WTC11 (cell line): ENCODE measurements around the gene MIB1. TPM values are rescaled to one million over a fixed set of nuclear protein-coding genes. Genes with fewer than 3 reads are reported as not detected.

Experiments used
- ATAC-seq: fragments of 200-7000 bp; cut with Tn5 transposase; 2 replicates; pipeline ENCODE4 v1.10.0; 2021; ENCODE audit warnings: mild to moderate bottlenecking, moderate library complexity
- Bru-seq: library from RNA; stranded (reverse); fragments of 400-500 nt; gene quantifications from one replicate; lab custom pipeline; 2021; lab: Mats Ljungman, UMichigan
- CTCF ChIA-PET: fragments of 300-600 bp; sonication (Branson Sonifier 250); formaldehyde crosslinking; loops from one replicate; lab custom pipeline; 2021; ENCODE audit warnings: antibody characterized with exemption; lab: Charles Lee
- POLR2A ChIA-PET: fragments of 350-600 bp; sonication (Branson Sonifier 250); formaldehyde crosslinking; loops from one replicate; lab custom pipeline; 2021; ENCODE audit warnings: antibody characterized with exemption; lab: Charles Lee
- DNase-seq: peaks from one replicate; pipeline ENCODE4 v3.0.0; 2021; ENCODE audit warnings: low spot score
- H3K27ac Mint-ChIP-seq: 2 replicates; pipeline ENCODE4 v1.8.0; 2021; ENCODE audit warnings: mixed read lengths
- H3K27me3 Mint-ChIP-seq: 2 replicates; pipeline ENCODE4 v1.8.0; 2021; ENCODE audit warnings: low read depth, mild to moderate bottlenecking, moderate library complexity, mixed read lengths
- H3K36me3 Mint-ChIP-seq: 2 replicates; pipeline ENCODE4 v1.8.0; 2021; ENCODE audit warnings: mixed read lengths
- H3K4me1 Mint-ChIP-seq: 2 replicates; pipeline ENCODE4 v1.8.0; 2022; ENCODE audit warnings: mixed read lengths
- H3K4me3 Mint-ChIP-seq: 2 replicates; pipeline ENCODE4 v1.8.0; 2021; ENCODE audit warnings: mild to moderate bottlenecking, moderate library complexity, mixed read lengths
- H3K9me3 Mint-ChIP-seq: 2 replicates; pipeline ENCODE4 v1.8.0; 2021; ENCODE audit warnings: mixed read lengths
- ATF1 ChIP-seq: sonication (generic); formaldehyde crosslinking; IDR thresholded peaks from 2 replicates; pipeline ENCODE4 v1.8.1; 2023; ENCODE audit warnings: mild to moderate bottlenecking, moderate library complexity, missing genetic modification reagents
- CREB1 ChIP-seq: sonication (generic); formaldehyde crosslinking; IDR thresholded peaks from 2 replicates; pipeline ENCODE4 v1.8.0; 2023; ENCODE audit warnings: mild to moderate bottlenecking, missing genetic modification reagents
- CREM ChIP-seq: sonication (generic); formaldehyde crosslinking; IDR thresholded peaks from 2 replicates; pipeline ENCODE4 v1.8.1; 2022; ENCODE audit warnings: mild to moderate bottlenecking, missing genetic modification reagents, moderate library complexity
- ELF4 ChIP-seq: sonication (generic); formaldehyde crosslinking; IDR thresholded peaks from 2 replicates; pipeline ENCODE4 v1.8.1; 2022; ENCODE audit warnings: low read depth, mild to moderate bottlenecking, moderate library complexity, missing genetic modification reagents
- ESRRA ChIP-seq: sonication (generic); formaldehyde crosslinking; IDR thresholded peaks from 2 replicates; pipeline ENCODE4 v1.8.1; 2022; ENCODE audit warnings: mild to moderate bottlenecking, missing genetic modification reagents, borderline replicate concordance
- ETV6 ChIP-seq: sonication (generic); formaldehyde crosslinking; IDR thresholded peaks from 2 replicates; pipeline ENCODE4 v1.8.1; 2022; ENCODE audit warnings: mild to moderate bottlenecking, missing genetic modification reagents
- FOXP1 ChIP-seq: sonication (generic); formaldehyde crosslinking; IDR thresholded peaks from 2 replicates; pipeline ENCODE4 v1.8.0; 2022; ENCODE audit warnings: missing genetic modification reagents, mild to moderate bottlenecking, moderate library complexity, borderline replicate concordance
- GRHL2 ChIP-seq: fragments of 250-450 bp; sonication (Bioruptor Pico); IDR thresholded peaks from 2 replicates; pipeline ENCODE4 v1.8.0; 2022; ENCODE audit warnings: mild to moderate bottlenecking, moderate library complexity; ENCODE audit not compliant: insufficient replicate concordance, severe bottlenecking
- HMGA2 ChIP-seq: fragments of 250-450 bp; sonication (Bioruptor Pico); IDR thresholded peaks from 2 replicates; pipeline ENCODE4 v1.4.0; 2021; ENCODE audit warnings: mild to moderate bottlenecking, moderate library complexity
- NR1H2 ChIP-seq: sonication (generic); formaldehyde crosslinking; IDR thresholded peaks from 2 replicates; pipeline ENCODE4 v1.9.0; 2021; ENCODE audit warnings: mild to moderate bottlenecking, moderate library complexity, missing genetic modification reagents
- NR3C1 ChIP-seq: sonication (generic); formaldehyde crosslinking; conservative IDR thresholded peaks from 2 replicates; pipeline ENCODE4 v1.8.1; 2023; ENCODE audit warnings: low read depth, mild to moderate bottlenecking, missing genetic modification reagents
- SMAD3 ChIP-seq: sonication (generic); formaldehyde crosslinking; IDR thresholded peaks from 2 replicates; pipeline ENCODE4 v1.8.0; 2022; ENCODE audit warnings: missing genetic modification reagents, mild to moderate bottlenecking, borderline replicate concordance
- SMAD4 ChIP-seq: sonication (generic); formaldehyde crosslinking; IDR thresholded peaks from 2 replicates; pipeline ENCODE4 v1.8.0; 2022; ENCODE audit warnings: mild to moderate bottlenecking, missing genetic modification reagents
- SP1 ChIP-seq: sonication (generic); formaldehyde crosslinking; conservative IDR thresholded peaks from 2 replicates; pipeline ENCODE4 v1.8.1; 2022; ENCODE audit warnings: missing genetic modification reagents
- ZNF317 ChIP-seq: sonication (generic); formaldehyde crosslinking; IDR thresholded peaks from 2 replicates; pipeline ENCODE4 v1.8.1; 2023; ENCODE audit warnings: low read depth, mild to moderate bottlenecking, moderate library complexity, missing genetic modification reagents, borderline replicate concordance
- ZNF396 ChIP-seq: fragments of 250-450 bp; sonication (Bioruptor Pico); IDR thresholded peaks from 2 replicates; pipeline ENCODE4 v1.8.0; 2021; ENCODE audit warnings: mild to moderate bottlenecking, moderate library complexity, borderline replicate concordance
- long read RNA-seq, 3 experiments: library from RNA in 1 of 3; library from capped mRNA in 1 of 3; library from polyadenylated mRNA in 1 of 3; unstranded in 2 of 3; stranded (forward) in 1 of 3; transcript quantifications; one replicate each; pipeline ENCODE4 v2.0.0, GENCODE V29; 2021
- total RNA-seq: library from RNA; stranded (reverse); gene quantifications from 3 replicates; pipeline ENCODE4 v1.2.3, GENCODE V29; 2021
- TF ChIP-seq, protein P1 (sequence below): fragments of 250-450 bp; sonication (Bioruptor Pico); IDR thresholded peaks from 2 replicates; pipeline ENCODE4 v1.9.0; 2021; ENCODE audit warnings: moderate library complexity, mild to moderate bottlenecking, inconsistent platforms, borderline replicate concordance
- TF ChIP-seq, protein P2 (sequence below): sonication (generic); formaldehyde crosslinking; IDR thresholded peaks from 2 replicates; pipeline ENCODE4 v1.8.1; 2023; ENCODE audit warnings: mild to moderate bottlenecking, missing genetic modification reagents, moderate library complexity
- TF ChIP-seq, protein P3 (sequence below): sonication (generic); formaldehyde crosslinking; IDR thresholded peaks from 2 replicates; pipeline ENCODE4 v1.8.0; 2023; ENCODE audit warnings: mild to moderate bottlenecking, missing genetic modification reagents
- TF ChIP-seq, protein P4 (sequence below): fragments of 250-450 bp; sonication (Bioruptor Pico); IDR thresholded peaks from 2 replicates; pipeline ENCODE4 v1.9.0; 2021; ENCODE audit warnings: mild to moderate bottlenecking
- TF ChIP-seq, protein P5 (sequence below): sonication (generic); formaldehyde crosslinking; IDR thresholded peaks from 2 replicates; pipeline ENCODE4 v1.8.1; 2022; ENCODE audit warnings: mild to moderate bottlenecking, moderate library complexity, missing genetic modification reagents

The MIB1 gene
- total RNA-seq, result 57.6 to 63.9 TPM (median 58.8 TPM) in 3 replicates
- percentile 89 among the genes with signal in this experiment for Bru-seq, nascent RNA
- long read RNA-seq, experiment 1, full-length matches to known transcripts, result 21 of 117 reads
- long read RNA-seq, experiment 1, partial matches to known transcripts, result 85 of 117 reads
- long read RNA-seq, experiment 1, other reads (novel, unspliced or antisense), result 11 of 117 reads
- long read RNA-seq, experiment 2, full-length matches to known transcripts, result 5 of 82 reads
- long read RNA-seq, experiment 2, partial matches to known transcripts, result 8 of 82 reads
- long read RNA-seq, experiment 2, other reads (novel, unspliced or antisense), result 69 of 82 reads
- long read RNA-seq, experiment 3, partial matches to known transcripts, result 1 of 2 reads
- long read RNA-seq, experiment 3, other reads (novel, unspliced or antisense), result 1 of 2 reads

DNA sequence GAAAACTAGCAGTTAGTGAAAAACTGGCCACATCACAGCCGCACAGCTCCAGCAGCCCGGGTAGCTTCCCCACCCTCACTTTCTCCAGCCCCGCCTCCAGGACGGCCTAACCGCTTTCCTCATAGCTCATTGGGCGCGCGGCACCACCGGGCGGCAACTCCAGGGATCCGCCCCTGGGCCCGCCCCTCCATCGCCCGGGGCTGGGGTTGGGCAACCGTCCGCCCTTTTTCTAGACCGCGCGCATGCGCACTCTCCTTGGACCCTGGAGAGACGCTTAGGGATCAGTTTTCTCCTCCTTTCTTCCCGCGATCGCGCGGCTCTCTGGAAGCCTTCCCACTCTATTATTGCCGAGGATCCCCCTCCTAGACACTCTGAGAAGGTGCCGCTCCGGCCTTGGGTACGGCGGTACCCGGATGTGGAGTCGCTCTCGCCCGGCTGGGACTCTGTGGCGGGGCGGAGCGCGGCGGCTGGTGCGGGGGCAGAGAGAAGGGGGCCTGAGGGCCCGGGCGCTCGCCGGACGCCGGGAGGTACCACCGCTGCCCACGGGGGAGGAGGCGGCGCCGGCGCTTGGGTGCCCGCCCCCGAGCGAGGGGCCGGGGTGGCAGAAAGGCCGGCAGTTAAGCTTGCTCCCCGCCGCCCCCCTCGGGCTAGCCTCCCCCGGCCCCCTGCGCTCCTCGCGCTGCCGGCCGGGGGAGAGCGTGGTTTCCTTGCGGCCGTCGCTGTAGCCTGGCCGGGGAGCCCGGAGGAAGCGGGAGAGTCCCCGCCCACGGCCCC lies at the start of gene MIB1:
Gene MIB1 (plus strand): TSS at position 255 of the 774 bp plus-strand sequence. CDS start 792 bp downstream, outside the sequence.
- ATAC-seq (peak; percentile 94), DNase-seq (peak; percentile 99)
- Mint-ChIP-seq H3K27ac (peak within 1 kb of the TSS; percentile 95), H3K27me3 (peaks cover 11% of the 10 kb centered on the region), H3K36me3 (peaks cover 13% of the 10 kb centered on the region), H3K9me3 (peaks cover 14% of the 10 kb centered on the region), H3K4me1 (peaks cover 45% of the 10 kb centered on the region), H3K4me3 (peak within 1 kb of the TSS; percentile 87)
- ChIA-PET CTCF (interaction anchor here (0.6 to 3.8 kb wide), 10 partner anchors 8 to 1451 kb away, joined by 3 to 17 read pairs (median 4); partner anchors contain the start of genes ABHD3, ESCO1 and SNRPD1), POLR2A (interaction anchor here (0.5 to 1.8 kb wide), 5 partner anchors 36 to 141 kb away, joined by 3 to 16 read pairs (median 5); partner anchors contain the start of genes ABHD3 and ESCO1)
- TF ChIP-seq ELF4 (CRISPR knock-in tag), result no peak
- TF ChIP-seq, protein P1, sequence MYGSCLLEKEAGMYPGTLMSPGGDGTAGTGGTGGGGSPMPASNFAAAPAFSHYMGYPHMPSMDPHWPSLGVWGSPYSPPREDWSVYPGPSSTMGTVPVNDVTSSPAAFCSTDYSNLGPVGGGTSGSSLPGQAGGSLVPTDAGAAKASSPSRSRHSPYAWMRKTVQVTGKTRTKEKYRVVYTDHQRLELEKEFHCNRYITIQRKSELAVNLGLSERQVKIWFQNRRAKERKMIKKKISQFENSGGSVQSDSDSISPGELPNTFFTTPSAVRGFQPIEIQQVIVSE, result no peak
- TF ChIP-seq GRHL2 (CRISPR knock-in tag), result no peak
- no peak for TF ChIP-seq NR3C1
- no peak for TF ChIP-seq HMGA2 (CRISPR knock-in tag)
- TF ChIP-seq, protein P2, sequence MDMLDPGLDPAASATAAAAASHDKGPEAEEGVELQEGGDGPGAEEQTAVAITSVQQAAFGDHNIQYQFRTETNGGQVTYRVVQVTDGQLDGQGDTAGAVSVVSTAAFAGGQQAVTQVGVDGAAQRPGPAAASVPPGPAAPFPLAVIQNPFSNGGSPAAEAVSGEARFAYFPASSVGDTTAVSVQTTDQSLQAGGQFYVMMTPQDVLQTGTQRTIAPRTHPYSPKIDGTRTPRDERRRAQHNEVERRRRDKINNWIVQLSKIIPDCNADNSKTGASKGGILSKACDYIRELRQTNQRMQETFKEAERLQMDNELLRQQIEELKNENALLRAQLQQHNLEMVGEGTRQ (CRISPR knock-in tag), result no peak
- TF ChIP-seq CREM, result no peak
- no peak for TF ChIP-seq ATF1 (CRISPR knock-in tag)
- TF ChIP-seq ESRRA (CRISPR knock-in tag), result no peak
- TF ChIP-seq CREB1 (CRISPR knock-in tag), result no peak
- TF ChIP-seq ZNF396 (CRISPR knock-in tag), result no peak
- TF ChIP-seq, protein P3, sequence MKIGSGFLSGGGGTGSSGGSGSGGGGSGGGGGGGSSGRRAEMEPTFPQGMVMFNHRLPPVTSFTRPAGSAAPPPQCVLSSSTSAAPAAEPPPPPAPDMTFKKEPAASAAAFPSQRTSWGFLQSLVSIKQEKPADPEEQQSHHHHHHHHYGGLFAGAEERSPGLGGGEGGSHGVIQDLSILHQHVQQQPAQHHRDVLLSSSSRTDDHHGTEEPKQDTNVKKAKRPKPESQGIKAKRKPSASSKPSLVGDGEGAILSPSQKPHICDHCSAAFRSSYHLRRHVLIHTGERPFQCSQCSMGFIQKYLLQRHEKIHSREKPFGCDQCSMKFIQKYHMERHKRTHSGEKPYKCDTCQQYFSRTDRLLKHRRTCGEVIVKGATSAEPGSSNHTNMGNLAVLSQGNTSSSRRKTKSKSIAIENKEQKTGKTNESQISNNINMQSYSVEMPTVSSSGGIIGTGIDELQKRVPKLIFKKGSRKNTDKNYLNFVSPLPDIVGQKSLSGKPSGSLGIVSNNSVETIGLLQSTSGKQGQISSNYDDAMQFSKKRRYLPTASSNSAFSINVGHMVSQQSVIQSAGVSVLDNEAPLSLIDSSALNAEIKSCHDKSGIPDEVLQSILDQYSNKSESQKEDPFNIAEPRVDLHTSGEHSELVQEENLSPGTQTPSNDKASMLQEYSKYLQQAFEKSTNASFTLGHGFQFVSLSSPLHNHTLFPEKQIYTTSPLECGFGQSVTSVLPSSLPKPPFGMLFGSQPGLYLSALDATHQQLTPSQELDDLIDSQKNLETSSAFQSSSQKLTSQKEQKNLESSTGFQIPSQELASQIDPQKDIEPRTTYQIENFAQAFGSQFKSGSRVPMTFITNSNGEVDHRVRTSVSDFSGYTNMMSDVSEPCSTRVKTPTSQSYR, result no peak
- peak; percentile 78 for TF ChIP-seq SP1
- TF ChIP-seq SMAD3 (CRISPR knock-in tag), result peak; percentile 29; the same call in 1 of the 2 replicates
- TF ChIP-seq, protein P4, sequence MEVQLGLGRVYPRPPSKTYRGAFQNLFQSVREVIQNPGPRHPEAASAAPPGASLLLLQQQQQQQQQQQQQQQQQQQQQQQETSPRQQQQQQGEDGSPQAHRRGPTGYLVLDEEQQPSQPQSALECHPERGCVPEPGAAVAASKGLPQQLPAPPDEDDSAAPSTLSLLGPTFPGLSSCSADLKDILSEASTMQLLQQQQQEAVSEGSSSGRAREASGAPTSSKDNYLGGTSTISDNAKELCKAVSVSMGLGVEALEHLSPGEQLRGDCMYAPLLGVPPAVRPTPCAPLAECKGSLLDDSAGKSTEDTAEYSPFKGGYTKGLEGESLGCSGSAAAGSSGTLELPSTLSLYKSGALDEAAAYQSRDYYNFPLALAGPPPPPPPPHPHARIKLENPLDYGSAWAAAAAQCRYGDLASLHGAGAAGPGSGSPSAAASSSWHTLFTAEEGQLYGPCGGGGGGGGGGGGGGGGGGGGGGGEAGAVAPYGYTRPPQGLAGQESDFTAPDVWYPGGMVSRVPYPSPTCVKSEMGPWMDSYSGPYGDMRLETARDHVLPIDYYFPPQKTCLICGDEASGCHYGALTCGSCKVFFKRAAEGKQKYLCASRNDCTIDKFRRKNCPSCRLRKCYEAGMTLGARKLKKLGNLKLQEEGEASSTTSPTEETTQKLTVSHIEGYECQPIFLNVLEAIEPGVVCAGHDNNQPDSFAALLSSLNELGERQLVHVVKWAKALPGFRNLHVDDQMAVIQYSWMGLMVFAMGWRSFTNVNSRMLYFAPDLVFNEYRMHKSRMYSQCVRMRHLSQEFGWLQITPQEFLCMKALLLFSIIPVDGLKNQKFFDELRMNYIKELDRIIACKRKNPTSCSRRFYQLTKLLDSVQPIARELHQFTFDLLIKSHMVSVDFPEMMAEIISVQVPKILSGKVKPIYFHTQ, result no peak
- TF ChIP-seq ETV6 (CRISPR knock-in tag), result peak; percentile 9; the same call in 1 of the 2 replicates
- no peak for TF ChIP-seq ZNF317 (CRISPR knock-in tag)
- TF ChIP-seq SMAD4 (CRISPR knock-in tag), result no peak
- TF ChIP-seq, protein P5, sequence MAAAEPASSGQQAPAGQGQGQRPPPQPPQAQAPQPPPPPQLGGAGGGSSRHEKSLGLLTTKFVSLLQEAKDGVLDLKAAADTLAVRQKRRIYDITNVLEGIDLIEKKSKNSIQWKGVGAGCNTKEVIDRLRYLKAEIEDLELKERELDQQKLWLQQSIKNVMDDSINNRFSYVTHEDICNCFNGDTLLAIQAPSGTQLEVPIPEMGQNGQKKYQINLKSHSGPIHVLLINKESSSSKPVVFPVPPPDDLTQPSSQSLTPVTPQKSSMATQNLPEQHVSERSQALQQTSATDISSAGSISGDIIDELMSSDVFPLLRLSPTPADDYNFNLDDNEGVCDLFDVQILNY, result no peak
- peak; percentile 48 for TF ChIP-seq FOXP1 (CRISPR knock-in tag)
- no peak for TF ChIP-seq NR1H2 (CRISPR knock-in tag)
